ENCODE measurements around the gene CNPY1. TPM values are rescaled to one million over a fixed set of nuclear protein-coding genes. Genes with fewer than 3 reads are reported as not detected.

Gene CNPY1
- total RNA-seq, 2 experiments from 2014 or later, result not detected

DNA sequence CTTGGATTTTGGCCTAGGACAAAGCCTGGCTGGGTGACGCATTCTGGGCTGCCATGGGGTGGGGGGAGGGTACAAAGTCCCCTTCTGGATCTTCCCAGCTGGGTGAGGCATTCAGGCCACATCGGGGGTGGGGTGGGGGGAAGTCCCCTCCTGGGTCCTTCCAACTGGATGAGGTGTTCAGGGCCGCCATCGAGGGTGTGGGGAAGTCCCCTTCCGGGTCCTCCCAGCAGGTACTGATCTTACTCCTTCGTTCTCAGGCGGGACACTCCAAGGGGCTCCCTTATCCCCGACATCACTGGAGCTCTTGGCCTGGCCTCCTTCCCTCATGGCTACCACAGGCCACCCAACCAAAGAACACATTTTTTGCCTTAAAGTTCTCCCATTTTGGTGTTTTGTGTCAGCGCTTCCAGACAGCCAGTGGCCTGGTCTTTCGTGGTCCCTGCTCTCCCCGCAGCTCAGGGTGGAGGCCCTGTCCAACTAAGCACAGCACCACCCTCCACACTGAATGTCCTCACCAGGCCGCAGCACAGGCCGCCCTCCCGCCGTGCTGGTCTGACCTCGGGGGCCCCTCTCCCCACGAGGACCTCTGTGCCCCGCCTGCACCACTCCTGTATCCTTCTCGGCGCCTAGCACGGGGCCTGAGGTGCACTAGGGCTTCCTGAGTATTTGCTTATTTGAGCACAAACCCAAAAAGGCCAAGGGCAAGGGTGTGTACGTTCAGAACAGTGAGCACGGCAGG lies 49.9 kb downstream of the CNPY1 start:
- H3K27ac Mint-ChIP-seq, result no peak overlapping the region
- Histone ChIP-seq H3K4me1 (ENCODE audit: insufficient read depth, low read length) (peaks cover 5% of the 10 kb centered on the region), H3K27me3 (ENCODE audit: control insufficient read depth in 1 of 2, insufficient read depth in 2 of 2, low read length in 2 of 2) (peaks cover 22 to 28% of the 10 kb centered on the region in 2 experiments), H3K36me3 (ENCODE audit: insufficient read depth, low read length) (no peaks in the 10 kb centered on the region), H3K27ac (ENCODE audit: low read depth in 1 of 2, low read length in 2 of 2) (no peak overlapping the region), H3K4me3 (ENCODE audit: low read length) (no peak overlapping the region), H3K9me3 (ENCODE audit: control insufficient read depth in 1 of 2, insufficient read depth in 1 of 2, low read length in 2 of 2) (peaks cover 0 to 5% of the 10 kb centered on the region in 2 experiments)
- H3K9me3 Mint-ChIP-seq, result no peaks in the 10 kb centered on the region
- peaks cover 4% of the 10 kb centered on the region for H3K4me1 Mint-ChIP-seq (ENCODE audit: low read depth)
- no peaks in the 10 kb centered on the region for H3K36me3 Mint-ChIP-seq (ENCODE audit: low read depth)
- TF ChIP-seq, protein P1, sequence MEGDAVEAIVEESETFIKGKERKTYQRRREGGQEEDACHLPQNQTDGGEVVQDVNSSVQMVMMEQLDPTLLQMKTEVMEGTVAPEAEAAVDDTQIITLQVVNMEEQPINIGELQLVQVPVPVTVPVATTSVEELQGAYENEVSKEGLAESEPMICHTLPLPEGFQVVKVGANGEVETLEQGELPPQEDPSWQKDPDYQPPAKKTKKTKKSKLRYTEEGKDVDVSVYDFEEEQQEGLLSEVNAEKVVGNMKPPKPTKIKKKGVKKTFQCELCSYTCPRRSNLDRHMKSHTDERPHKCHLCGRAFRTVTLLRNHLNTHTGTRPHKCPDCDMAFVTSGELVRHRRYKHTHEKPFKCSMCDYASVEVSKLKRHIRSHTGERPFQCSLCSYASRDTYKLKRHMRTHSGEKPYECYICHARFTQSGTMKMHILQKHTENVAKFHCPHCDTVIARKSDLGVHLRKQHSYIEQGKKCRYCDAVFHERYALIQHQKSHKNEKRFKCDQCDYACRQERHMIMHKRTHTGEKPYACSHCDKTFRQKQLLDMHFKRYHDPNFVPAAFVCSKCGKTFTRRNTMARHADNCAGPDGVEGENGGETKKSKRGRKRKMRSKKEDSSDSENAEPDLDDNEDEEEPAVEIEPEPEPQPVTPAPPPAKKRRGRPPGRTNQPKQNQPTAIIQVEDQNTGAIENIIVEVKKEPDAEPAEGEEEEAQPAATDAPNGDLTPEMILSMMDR (IDR thresholded peaks at IDR 0.05), result no peak
- H3K27me3 Mint-ChIP-seq, result peaks cover 54% of the 10 kb centered on the region
- ChIA-PET POLR2A (no interaction called here), CTCF (interaction anchor here (0.7 kb wide), 1 partner anchor 103 kb away, joined by 3 read pairs; no protein-coding TSS in a partner anchor)
- ATAC-seq (ENCODE audit: poor library complexity) (no peak), DNase-seq (no peak)
- intact Hi-C loops (cut with DNase I, micrococcal nuclease), result no loop called here
- no peak overlapping the region for H3K4me3 Mint-ChIP-seq

DNA sequence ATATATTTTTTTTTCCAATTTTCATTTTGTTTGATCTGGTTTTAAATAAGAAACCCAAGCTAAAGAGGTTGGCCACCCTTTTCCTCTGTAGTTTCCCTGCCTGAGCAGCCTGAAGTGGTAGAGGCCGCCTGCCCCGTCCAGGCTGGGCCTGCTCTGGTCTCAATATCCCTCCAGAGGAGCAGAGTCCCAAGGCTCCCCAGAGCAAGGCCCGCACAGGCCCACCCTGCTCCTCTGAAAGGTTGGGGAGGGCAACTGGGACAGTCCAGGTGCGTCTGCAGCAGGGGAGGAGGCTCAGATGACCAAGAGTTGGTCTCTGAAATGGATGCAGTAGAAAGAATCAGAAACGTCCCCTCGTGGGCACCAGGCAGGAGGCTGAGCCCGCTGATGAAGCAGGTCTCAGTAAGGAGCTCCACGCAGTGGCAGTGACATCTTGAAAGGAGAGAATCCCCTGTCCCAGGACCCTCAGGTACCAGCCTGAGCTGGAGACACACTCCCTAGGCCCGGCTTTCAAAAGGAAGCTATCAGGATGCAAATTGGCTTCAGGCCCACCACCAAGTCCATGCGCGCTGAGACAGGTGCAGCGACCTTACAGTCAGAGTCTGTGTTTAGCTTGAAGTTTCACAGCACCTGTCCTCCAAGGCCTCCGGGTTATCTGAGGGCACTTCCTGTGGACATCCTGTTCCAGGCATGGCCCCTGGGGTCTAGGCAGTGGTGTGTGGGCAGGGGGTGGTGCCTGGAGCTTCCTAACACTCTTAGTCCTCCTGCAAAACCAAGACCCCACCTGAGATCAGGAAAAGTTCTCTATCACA lies 50.7 kb downstream of the CNPY1 start:
- DNase-seq (no peak), ATAC-seq (ENCODE audit: poor library complexity) (no peak)
- Mint-ChIP-seq H3K36me3 (ENCODE audit: low read depth) (no peaks in the 10 kb centered on the region), H3K27me3 (peaks cover 52% of the 10 kb centered on the region), H3K4me1 (ENCODE audit: low read depth) (peaks cover 12% of the 10 kb centered on the region), H3K9me3 (no peaks in the 10 kb centered on the region), H3K4me3 (no peak overlapping the region), H3K27ac (no peak overlapping the region)
- Histone ChIP-seq H3K4me3 (ENCODE audit: low read length) (no peak overlapping the region), H3K27me3 (ENCODE audit: control insufficient read depth in 1 of 2, insufficient read depth in 2 of 2, low read length in 2 of 2) (peaks cover 17 to 25% of the 10 kb centered on the region in 2 experiments), H3K27ac (ENCODE audit: low read depth in 1 of 2, low read length in 2 of 2) (no peak overlapping the region), H3K36me3 (ENCODE audit: insufficient read depth, low read length) (no peaks in the 10 kb centered on the region), H3K9me3 (ENCODE audit: control insufficient read depth in 1 of 2, insufficient read depth in 1 of 2, low read length in 2 of 2) (peaks cover 0 to 10% of the 10 kb centered on the region in 2 experiments), H3K4me1 (ENCODE audit: insufficient read depth, low read length) (peaks cover 13% of the 10 kb centered on the region)
- POLR2A ChIA-PET, result no interaction called here
- intact Hi-C loops (cut with DNase I, micrococcal nuclease), result no loop called here
- TF ChIP-seq, protein P1 (IDR thresholded peaks at IDR 0.05), result no peak
- CTCF ChIA-PET, result interaction anchor here (0.7 kb wide), 1 partner anchor 103 kb away, joined by 3 read pairs; no protein-coding TSS in a partner anchor

- POLR2A ChIA-PET, result no interaction called here
- CTCF ChIA-PET, result no interaction called here
- Histone ChIP-seq H3K4me1 (ENCODE audit: insufficient read depth, low read length) (peaks cover 20% of the 10 kb centered on the region), H3K36me3 (ENCODE audit: insufficient read depth, low read length) (no peaks in the 10 kb centered on the region), H3K9me3 (ENCODE audit: control insufficient read depth in 1 of 2, insufficient read depth in 1 of 2, low read length in 2 of 2) (peaks cover 0 to 16% of the 10 kb centered on the region in 2 experiments), H3K4me3 (ENCODE audit: low read length) (no peak overlapping the region), H3K27ac (ENCODE audit: low read depth in 1 of 2, low read length in 2 of 2) (no peak overlapping the region), H3K27me3 (ENCODE audit: control insufficient read depth in 1 of 2, insufficient read depth in 2 of 2, low read length in 2 of 2) (peaks cover 9 to 21% of the 10 kb centered on the region in 2 experiments)
- DNase-seq (no peak), ATAC-seq (ENCODE audit: poor library complexity) (no peak)
- H3K27ac Mint-ChIP-seq, result no peak overlapping the region
- H3K36me3 Mint-ChIP-seq (ENCODE audit: low read depth), result no peaks in the 10 kb centered on the region
- intact Hi-C loops (cut with DNase I, micrococcal nuclease), result no loop called here
- TF ChIP-seq, protein P1 (IDR thresholded peaks at IDR 0.05), result no peak
- H3K4me3 Mint-ChIP-seq, result no peak overlapping the region
- H3K9me3 Mint-ChIP-seq, result no peaks in the 10 kb centered on the region
- peaks cover 45% of the 10 kb centered on the region for H3K27me3 Mint-ChIP-seq
- H3K4me1 Mint-ChIP-seq (ENCODE audit: low read depth), result peaks cover 15% of the 10 kb centered on the region
Observed at GRCh38 chr7:155494551-155494950, 51.8 kb downstream of the CNPY1 start.

Measured in CD4-positive, alpha-beta T cell (primary cell).